HG02623 (cell line): ENCODE measurements around the gene ANKRD9.

Source experiments
- ATAC-seq: cut with Tn5 transposase; IDR thresholded peaks from one replicate; pipeline ENCODE4 v1.9.1; 2021; ENCODE audit warnings: moderate library complexity; ENCODE audit not compliant: unreplicated experiment

The ANKRD9 gene

GRCh38 chr14:102499401-102500157 lies 10.0 kb downstream of the ANKRD9 start:
- ATAC-seq: no peak

GRCh38 chr14:102498678-102499265 lies 10.8 kb downstream of the ANKRD9 start:
- ATAC-seq: no peak

GRCh38 chr14:102497998-102498677 lies 11.4 kb downstream of the ANKRD9 start:
- ATAC-seq: no peak

DNA sequence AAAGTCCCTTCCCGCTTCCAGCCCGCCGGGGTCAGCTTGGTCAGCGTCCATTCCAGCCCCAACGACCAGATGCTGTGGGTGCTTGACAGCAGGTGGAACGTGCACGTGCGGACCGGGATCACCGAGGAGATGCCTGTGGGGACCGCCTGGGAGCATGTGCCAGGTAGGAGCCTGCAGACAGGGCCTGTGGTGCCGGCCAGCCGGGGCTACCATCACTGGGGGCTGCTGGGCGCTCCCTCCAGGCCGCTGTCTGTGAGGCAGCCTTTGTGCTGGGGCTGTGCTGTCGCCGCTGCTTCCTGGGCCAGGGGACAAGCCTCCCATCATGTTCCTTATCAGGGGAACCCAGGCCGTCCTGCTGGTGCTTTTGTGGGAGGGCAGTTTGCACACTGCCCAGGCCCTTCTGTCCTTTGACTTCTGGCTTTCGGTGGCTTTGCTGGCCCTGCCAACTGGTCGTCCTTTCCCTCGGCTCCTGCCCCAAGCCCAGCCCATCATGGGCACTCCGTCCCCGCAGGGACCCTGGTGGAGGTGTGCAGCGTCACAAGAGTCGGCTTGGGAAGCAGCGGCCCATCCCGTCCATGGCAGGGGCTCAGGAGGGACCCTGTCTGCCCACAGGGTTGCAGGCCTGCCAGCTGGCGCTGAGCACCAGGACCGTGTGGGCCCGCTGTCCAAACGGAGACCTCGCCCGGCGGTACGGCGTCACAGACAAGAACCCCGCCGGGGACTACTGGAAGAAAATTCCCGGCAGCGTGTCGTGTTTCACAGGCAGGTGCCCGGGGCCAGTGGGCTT lies 12.4 kb downstream of the ANKRD9 start:
- no peak for ATAC-seq

- ATAC-seq: no peak
Measured at GRCh38 chr14:102496331-102496691, 13.3 kb downstream of the ANKRD9 start.

- no peak for ATAC-seq
Measured at GRCh38 chr14:102495491-102496330, 13.9 kb downstream of the ANKRD9 start.

GRCh38 chr14:102493585-102493984 lies 16.0 kb downstream of the ANKRD9 start:
- no peak for ATAC-seq

- no peak for ATAC-seq
Measured at GRCh38 chr14:102493096-102493495, 16.5 kb downstream of the ANKRD9 start.

GRCh38 chr14:102492531-102492910 lies 17.1 kb downstream of the ANKRD9 start:
- ATAC-seq: no peak

- no peak for ATAC-seq
Measured at GRCh38 chr14:102491786-102492530, 17.6 kb downstream of the ANKRD9 start.

- no peak for ATAC-seq
Measured at GRCh38 chr14:102491366-102491765, 18.2 kb downstream of the ANKRD9 start.

- ATAC-seq: no peak
Measured at GRCh38 chr14:102490456-102490855, 19.1 kb downstream of the ANKRD9 start.

GRCh38 chr14:102487204-102487577 lies 22.4 kb downstream of the ANKRD9 start:
- ATAC-seq: no peak

GRCh38 chr14:102486513-102487203 lies 22.9 kb downstream of the ANKRD9 start:
- ATAC-seq: no peak

- ATAC-seq: no peak
Measured at GRCh38 chr14:102485693-102486512, 23.7 kb downstream of the ANKRD9 start.

DNA sequence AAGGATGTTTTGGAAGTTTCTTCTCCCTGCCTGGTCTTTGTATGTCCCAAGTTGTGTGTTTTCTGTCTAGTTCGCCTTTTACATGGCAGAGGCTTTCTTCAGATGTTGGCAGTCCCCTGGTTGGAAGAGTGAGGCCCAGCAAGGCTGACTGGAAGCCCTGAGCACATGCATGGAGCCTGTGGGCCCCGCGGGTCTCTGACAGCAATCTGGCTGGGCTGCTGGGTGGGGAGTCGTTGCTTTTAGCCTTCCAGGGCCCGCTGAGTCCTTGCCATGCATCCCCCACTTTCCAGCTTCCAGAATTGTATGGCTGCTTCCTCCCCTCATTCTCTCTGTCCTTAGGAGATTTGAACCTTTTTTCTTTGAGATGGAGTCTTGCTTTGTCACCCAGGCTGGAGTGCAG lies 25.3 kb downstream of the ANKRD9 start:
- ATAC-seq: no peak

GRCh38 chr14:102481791-102482238 lies 27.8 kb downstream of the ANKRD9 start:
- ATAC-seq: no peak

DNA sequence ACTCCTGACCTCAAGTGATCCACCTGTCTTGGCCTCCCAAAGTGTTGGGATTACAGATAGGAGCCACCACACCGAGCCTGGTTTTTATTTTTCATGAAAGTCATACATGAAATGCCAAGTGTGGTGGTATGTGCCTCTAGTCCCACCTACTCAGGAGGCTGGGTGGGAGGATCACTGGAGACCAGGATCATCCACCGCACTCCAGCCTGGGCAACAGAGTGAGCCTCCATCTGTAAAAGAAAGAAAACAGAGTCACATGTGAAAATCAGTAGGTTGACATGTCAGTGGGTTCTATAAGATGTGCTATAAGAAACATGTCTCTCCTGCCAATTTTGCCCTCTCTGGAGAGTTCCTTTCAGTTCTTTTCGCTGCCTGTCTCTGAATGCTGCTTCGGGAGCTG lies 28.2 kb downstream of the ANKRD9 start:
- ATAC-seq: no peak
